HG03378 (cell line): ENCODE measurements around the gene BCL11B.
A peak's percentile ranks its signal among the peaks of the same experiment; 100 is the strongest.

ENCODE experiments used
- ATAC-seq: cut with Tn5 transposase; IDR thresholded peaks from one replicate; pipeline ENCODE4 v1.9.1; 2021; ENCODE audit warnings: mild to moderate bottlenecking, moderate library complexity; ENCODE audit not compliant: unreplicated experiment

The BCL11B gene

DNA sequence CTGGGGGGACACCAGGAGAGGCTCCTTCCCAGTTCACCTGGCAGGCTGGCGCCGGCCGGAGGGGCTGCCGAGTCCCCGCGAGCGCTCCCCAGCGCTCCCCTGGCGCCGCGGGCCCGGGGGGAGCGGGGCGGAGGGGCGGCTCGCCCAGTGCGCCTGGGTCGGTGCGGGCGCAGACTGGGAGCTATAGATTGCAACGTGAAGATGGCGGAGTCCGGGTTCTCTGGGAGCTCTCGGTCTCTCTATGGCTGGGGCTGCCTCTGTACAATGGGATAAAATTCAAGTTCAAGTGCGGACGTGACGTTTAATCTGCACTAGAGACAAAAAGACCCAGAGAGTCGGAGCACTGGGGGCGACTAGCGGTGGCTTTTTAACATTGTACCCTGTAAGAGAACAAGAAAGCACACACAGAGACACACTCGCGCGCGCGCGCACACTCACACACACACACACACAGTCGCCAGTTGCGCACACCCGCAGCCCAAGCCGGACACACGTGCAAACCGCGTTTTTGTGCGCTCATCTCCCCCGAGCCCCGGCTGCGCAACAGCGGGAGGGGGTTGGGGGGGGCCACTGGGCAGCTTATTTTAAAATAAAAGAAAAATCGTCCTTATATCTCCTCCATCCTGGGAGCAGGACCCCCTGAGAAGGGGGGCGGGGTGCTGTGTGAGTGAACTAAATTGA is at the start of gene BCL11B:
BCL11B (minus strand) TSS at position 247 of the 681 bp plus-strand sequence. CDS start 979 bp downstream, outside the sequence.
- ATAC-seq = peak; percentile 95

DNA sequence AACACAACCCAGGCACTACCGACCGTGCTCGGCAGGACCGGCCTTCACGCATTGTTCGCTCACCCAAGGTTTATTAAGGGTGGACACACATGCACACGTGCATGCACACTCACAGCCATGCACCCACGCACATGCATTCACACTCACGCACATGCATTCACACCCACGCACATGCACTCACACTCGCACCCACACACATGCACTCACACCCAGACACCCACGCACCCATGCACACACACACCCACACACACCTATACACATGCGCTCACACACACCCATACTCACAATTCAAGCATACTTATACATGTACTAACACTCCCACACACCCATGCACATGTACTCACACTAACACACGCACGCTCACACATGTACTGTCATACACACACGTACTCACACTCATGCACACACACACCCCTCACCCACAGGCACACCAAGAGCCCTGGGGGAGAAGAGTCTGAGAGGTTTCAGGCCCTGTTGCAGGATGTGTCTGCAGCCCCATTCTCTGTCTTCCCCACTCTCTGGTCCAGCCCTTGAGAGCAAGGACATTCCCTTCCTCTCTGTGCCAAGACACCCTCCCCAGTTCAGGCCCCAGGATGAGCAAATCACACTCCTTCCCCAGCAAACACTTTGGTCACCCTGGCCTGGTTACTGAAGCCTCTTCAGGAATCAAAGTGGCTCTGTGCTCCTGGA is 49.4 kb upstream of the BCL11B start:
- no peak for ATAC-seq

DNA sequence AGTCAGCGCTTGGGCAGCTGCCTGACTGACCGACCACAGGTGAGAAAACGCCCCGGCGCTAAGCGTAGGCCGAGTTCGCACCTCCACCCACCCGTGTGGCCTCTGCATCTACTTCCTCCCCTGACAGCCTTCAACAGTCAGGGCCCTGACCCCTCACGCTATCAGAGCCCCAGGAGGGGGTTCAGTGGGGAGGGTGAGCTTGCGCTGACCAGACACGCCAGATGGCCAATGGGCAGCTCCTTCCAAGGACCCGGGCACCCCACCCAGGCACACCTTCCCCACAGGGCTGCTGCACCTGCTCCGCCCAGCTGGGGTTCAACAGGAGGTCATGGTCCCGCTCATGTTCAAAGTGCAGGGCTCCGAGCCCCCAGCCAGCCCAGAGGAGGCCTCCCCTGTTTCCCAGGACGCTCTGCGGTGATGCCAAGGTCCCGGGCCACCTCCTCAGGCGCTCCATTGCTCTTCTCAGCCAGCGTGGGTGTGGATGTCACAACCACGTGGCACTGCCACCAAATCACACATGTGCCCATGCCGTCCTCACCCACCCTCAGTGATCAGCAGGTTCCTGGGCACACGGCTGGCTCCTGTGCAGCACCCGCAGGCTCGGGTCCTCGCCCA is 48.7 kb upstream of the BCL11B start:
- ATAC-seq = peak; percentile 37

DNA sequence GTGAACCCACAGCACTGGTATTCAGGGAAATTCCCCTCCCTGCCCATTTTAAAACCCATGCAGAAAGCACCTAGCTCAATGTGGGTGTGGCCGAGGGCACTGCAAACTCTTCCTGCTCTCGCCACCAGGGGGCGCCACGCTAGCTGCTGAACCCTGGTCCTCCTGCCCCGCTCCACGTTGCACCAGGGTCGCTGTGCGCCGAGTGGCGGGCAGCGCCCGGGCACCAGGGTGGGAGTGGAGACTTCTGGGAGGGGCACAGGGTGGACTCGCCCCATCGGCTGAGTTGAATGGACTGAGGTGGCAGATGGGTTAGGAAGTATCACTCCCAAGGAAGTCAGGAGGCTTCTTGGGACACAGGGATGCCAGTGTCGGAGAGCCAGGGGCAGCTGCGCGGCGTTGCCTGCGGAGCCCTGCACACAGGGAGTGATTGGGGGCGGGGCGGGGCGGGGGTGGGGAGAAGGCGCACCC is 48.1 kb upstream of the BCL11B start:
- peak; percentile 72 for ATAC-seq

DNA sequence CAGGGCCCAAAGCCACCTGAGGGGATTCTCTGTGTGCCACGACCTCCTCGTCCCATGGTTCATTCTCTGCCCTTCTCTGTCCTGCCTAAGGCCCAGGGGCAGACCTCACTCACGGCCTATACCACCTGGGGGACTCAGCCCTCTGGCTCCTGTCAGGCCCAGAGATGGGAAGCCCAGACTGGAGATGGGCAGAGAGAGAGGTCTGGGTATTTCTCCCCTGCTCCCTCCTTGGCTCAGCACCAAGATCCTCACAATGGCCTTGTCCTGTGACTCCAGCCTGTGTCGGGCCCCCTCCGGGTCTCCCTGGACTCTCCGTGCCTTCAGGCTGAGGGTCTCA is 46.9 kb upstream of the BCL11B start:
- ATAC-seq = no peak

DNA sequence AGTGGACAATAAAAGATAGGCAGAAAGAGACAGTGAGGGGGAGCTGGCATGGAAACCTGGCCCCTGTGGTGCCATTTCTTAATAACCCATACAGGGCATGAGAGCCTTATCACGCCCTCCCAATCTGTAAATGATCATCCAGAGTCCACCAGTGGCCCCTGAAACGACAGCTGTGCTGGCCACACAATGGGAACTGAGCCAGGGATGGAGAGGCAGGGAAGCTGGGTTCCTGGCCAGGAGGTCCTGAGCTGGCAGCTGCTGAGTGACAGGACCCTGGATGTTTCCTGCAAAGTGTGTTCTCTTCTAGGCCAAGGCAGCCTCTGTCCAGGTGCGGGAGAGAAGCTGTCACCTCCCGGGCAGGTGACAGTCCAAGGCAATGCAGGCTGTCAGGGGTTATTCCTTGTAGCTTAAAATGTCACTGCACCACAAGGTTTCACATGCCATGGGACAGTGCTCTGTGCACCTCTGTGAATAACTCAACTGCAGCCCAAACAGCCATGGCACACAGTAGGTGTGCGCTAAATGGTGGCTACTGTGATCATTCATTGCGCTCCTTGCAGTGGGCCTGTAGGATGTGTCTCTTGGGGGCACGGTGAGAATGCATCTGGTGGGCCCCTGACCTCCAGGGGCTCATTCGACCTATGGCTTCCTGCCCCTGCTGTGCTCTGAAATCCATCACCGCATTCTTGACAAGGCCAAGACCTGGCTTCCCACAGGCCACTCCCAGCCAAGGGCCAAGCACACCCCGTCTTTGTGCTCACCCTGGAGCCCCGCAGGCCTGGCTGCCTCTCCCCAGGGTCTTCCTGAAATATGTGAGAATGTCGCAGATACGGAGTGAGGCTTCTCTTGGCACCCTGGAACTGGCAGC is 46.3 kb upstream of the BCL11B start:
- ATAC-seq = no peak

DNA sequence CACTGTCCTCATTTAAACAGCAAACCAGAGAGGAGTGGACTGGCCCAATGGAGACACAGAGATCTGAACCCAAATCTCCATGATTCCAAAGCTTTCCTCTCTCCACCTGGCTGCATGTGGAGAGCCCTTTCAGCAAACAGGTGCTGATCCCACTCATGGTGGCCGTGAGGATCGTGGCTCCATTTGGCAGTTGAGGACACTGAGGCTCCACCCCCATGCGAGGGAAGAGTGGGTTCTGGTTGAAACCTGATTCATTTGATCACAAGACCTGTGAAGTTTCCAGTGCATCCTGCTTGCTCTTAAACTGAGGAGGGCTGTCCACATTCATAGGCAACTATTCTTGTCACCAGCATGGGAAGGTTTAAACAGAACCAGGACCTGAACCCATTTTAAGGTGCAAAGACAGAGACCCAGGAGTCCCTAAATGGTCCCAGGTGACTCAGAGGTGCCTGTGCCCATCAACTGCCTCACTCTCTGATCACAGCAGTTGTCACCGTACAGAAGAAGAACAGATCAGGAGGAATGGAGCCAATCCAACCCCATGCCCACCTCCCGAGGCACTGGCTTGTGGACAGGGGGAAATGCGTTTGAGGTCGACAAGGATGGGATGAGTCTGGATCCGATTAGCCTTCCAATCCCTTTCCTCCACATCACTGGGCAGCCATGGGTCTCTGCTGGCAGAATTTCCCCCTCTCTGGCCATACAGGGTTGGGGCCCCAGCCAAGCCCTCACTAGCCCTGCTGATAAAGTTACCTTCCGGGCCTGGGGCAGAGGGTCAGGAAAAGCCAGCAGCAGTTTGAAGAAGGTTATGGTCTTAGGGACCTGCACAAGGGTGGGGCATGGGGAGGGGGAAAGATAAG is 45.5 kb upstream of the BCL11B start:
- ATAC-seq = no peak

DNA sequence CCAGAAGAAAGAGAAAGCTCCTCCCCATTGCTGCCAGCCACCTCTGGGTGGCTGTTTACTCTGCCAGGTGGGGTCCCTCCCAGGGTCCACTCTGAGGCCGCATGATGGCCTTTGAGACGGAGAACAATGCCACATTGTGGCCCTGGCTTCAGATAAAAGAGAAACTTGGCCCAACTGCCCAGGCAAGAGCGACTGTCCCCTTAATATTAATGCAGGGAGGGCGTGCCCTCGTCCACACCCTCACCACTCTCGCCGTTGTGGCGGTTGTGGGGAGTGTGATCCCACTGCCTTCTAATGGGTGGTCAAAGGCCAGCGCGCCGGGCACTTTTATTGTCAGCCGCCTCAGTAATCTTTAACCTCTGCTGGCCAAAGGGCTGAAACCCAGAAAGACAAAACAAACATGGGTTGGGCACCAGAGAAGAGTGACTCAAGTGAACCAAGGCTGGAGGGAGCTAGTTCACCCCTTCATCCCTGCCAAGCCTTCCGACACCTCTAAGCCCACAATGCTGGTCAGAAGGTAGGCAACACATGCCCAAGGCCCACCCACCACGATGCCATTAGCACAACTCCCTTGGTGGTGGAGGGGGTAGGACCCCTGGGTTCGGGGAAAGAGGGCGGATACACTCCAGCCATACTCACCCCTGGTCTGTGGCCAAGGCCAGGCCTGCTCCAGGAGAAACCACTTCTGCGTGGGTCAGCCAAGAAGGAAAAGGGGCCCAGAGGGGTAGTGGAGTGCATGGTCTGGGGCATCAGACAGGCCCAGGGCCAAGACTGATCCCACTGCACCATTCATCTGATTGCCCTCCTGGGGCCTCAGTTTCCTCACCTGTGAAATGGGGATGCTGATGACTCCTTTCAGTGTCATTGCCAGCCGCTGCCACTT is 44.5 kb upstream of the BCL11B start:
- no peak for ATAC-seq

DNA sequence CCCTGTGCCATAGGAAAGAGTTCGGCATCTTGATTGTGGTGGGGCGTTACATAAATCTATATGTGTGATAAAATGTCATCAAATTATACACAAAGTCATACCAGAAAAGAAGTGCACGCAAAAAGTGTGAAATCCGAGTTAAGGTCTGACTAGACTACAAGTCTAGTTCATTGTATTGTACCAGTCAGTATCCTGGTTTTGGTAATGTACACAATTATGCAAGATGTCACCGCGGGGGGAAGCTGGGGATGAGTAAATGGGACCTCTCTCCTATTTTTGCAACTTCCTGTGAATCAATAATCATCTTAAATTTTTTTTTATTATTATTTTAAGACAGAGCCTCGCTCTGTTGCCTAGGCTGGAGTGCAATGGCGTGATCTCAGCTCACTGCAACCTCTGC is 43.2 kb upstream of the BCL11B start:
- no peak for ATAC-seq

DNA sequence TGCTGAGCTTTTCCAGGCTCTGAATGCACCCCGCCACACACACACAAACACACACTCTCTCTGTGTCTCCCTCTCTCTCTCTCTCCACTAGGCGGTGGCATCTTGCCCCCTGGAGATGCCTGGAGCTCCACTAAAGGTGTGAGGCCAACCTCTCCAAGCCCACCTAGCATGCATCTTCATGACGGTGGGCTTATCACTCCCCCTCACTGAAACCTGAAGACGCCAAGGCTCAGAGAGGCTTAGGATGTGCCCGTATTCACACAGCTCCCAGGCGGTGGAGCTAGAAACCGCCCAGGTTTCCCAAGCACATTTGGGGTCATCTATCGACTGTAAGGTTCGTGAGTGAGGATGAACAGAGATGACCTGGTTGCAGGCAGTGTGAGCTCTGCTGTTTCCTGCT is 42.6 kb upstream of the BCL11B start:
- no peak for ATAC-seq

DNA sequence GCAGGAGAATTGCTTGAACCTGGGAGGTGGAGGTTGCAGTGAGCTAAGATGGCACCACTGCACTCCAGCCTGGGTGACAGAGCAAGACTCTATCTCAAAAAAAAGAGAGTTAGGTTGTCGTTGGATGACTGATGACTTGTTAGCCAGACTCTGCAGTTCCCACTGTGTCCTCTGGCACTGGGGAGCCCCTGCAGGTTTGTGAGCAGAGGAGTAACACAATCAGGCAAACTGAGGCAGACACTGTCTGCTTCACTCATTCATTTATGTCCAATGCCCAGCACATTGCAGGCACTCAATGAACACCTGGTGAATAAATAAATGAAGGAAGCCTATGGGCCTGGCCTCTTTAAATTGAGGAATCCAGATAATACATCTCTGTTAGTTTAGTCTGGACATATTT is 41.2 kb upstream of the BCL11B start:
- ATAC-seq = no peak

DNA sequence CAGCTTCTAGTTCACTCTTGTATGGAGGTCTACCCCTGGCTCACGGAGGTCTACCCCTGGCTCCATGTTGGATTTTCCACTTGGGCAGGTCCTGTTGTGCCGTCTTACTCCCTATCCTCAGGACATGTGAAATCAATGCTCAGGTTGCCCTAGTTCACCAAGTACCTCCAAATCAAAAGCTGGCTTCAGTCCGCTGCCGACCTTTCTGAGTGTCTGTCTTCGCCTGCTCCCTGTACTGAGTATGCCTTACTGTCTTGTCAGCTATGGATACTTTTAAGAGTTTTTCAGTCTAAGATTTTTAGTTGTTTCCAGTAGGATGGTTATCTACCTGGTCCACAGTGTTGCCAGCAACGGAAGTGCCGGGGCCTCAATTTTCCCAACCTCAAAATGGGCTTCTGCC is 40.1 kb upstream of the BCL11B start:
- no peak for ATAC-seq

DNA sequence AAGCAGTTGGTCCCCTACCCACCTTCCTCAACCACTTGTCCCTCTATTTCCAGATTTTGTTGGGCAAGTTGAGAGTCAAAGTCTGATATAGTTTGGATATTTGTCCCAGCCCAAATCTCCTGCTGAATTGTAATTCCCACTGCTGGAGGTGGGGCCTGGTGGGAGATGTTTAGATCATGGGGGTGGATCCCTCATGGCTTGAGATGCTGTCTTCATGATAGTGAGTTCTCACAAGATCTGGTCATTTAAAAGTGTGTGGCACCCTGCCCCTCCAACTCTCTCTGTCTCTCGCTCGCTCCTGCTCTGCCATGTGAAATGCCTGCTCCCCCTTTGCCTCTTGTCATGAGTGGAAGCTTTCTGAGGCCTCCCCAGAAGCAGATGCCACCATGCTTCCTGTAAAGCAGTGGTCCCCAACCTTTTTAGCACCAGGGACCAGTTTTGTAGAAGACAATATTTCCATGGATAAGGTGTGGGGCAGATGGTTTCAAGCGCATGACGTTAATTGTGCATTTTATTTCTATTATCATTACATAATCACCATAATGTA is 37.3 kb upstream of the BCL11B start:
- no peak for ATAC-seq

DNA sequence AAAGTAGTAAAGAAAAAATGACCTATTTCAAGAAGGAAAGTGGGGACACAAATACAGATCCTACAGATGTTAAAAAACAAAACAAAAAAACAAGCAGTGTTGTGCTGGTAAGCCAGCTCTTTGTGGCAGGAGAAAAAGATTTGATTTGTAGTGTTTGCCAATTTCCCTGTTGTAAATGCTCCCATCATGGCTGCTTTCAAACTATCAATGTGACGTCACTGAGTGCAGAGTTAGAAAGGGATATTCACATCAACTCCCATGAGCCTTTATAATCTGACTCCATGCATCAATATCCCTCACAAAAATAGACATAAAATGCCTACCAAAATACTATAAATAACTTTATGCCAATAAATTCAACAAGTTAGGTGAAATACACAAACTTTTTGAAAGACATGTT is 32.2 kb upstream of the BCL11B start:
- no peak for ATAC-seq

DNA sequence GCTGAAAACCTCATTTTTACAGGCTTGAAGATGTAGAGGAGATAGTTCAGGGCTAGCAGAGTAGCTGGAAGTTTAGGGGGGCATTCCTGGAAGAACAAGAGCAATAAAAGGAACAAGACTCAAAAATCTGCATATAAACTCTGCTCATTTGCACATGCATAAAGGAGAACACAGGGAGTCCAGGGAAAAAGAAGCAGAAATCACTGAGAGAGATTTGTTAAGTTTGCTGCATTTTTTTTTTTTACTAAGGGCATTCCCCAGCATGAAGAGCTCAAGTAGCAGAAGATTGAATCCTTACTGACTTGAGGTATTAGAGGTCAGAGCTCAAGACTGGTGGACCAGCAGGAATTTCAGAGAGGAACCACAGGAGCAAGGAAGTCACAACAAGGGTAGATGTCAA is 28.2 kb upstream of the BCL11B start:
- ATAC-seq = no peak

DNA sequence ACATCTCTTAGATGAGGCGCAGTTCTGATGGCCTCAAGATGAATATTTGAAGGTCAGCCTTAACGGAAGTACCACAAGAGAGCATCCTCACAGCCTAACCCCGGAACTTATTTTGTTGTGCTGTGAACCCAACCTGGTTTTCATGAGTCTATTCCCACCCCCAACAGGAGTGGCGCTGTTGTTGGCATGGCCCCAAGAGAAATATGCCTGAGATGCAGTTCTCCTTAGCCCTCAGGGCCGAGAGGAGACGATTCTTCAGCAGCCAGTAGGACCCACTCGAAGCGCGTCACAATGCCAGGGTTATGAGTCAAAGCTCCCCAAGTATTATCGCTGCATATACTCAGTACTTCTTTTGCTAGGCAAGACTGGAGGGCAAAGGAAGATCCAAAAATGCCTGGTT is 24.5 kb upstream of the BCL11B start:
- ATAC-seq = no peak

DNA sequence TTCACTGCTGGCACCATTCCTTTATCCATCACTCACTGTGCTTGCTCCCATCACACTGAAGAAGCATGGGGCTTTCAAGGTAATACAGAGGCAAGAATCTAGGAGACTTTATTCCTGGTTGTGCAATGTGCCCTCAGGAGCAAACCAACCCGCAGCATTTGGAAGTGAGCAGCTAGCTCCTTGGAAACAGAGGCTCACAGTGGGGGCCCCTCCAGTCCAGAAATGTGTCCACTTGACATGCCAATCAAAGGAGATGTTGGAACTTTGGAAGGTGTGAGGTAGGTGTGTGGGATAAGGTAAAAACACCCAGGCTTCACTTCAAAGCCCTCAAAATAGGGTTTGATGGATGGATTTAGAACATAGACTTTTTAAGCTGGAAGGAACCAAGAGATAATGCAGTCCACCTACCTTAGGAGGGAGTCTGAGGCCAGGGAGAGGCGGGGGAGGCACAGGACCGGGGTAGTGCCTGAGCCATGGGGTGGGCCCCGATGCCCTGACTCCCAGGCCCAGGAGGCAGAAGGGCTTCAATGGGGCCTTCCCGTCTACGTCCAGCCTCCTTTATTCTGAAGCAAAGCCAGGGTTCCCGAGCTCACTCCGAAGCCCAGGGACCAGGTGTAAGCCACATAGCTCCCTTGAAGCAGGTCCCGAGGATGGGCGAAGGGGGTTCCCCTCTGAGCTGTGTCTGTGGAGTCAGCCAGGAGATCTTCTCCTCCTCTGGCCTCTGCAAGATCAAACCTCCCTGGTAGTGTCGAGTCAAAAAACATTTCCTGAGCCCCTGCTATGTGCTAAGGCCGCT is 17.6 kb upstream of the BCL11B start:
- ATAC-seq = no peak

DNA sequence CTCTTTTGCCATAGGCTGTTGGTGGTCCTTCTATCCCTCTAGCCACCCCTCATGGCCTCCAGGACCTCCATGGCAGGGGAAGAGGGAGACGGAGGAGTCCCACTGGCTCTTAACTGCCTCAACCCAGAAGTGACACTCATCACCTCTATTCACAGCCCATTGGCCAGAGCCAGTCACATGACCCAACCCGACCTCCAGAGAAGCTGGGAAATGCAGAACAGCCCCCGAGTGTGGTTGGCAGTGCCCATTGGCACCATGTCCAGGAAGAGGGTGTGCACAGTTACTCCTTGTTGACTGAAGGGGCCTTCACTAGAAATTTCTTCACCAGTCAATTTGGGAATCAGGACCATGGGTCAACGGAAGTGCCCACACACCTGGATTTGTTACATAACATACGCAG is 17.0 kb upstream of the BCL11B start:
- ATAC-seq = no peak
